Transverse colon (tissue), 3 donors: ENCODE results near the gene PLEKHH2.

Experiments
- POLR2A ChIP-seq: fragments of 450-650 bp; IDR thresholded peaks from one replicate; pipeline ENCODE4 v1.6.1; 2016; ENCODE audit warnings: antibody characterized with exemption, mild to moderate bottlenecking, moderate library complexity
- TF ChIP-seq, protein P1 (sequence below), 5 experiments: fragments of 200-600 bp in 3 of 5; fragments of 450-650 bp in 2 of 5; sonication (generic) in 3 of 5; IDR thresholded peaks; 1 replicate in 2 of 5; 2 replicates in 3 of 5; pipeline ENCODE4 v1.5.1; 2016 to 2017; ENCODE audit warnings: antibody characterized with exemption in 5 of 5, inconsistent platforms in 3 of 5, mild to moderate bottlenecking in 2 of 5, moderate library complexity in 1 of 5

- TF ChIP-seq, protein P1, sequence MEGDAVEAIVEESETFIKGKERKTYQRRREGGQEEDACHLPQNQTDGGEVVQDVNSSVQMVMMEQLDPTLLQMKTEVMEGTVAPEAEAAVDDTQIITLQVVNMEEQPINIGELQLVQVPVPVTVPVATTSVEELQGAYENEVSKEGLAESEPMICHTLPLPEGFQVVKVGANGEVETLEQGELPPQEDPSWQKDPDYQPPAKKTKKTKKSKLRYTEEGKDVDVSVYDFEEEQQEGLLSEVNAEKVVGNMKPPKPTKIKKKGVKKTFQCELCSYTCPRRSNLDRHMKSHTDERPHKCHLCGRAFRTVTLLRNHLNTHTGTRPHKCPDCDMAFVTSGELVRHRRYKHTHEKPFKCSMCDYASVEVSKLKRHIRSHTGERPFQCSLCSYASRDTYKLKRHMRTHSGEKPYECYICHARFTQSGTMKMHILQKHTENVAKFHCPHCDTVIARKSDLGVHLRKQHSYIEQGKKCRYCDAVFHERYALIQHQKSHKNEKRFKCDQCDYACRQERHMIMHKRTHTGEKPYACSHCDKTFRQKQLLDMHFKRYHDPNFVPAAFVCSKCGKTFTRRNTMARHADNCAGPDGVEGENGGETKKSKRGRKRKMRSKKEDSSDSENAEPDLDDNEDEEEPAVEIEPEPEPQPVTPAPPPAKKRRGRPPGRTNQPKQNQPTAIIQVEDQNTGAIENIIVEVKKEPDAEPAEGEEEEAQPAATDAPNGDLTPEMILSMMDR (IDR thresholded peaks at IDR 0.05) = no peak
- no peak for TF ChIP-seq POLR2A
These were observed 111.3 kb downstream of the PLEKHH2 start for GRCh38 chr2:43748333-43748732.
